SK-N-MC (cell line): ENCODE measurements around the gene DENND1B.

ENCODE experiments used
- EZH2 ChIP-seq: fragments of 200-600 bp; sonication (generic); IDR thresholded peaks from one replicate; pipeline ENCODE4 v1.6.1; 2017; ENCODE audit warnings: antibody characterized with exemption
- FOXP2 ChIP-seq: optimal IDR thresholded peaks from 2 replicates; pipeline ENCODE3; 2011; ENCODE audit warnings: mild to moderate bottlenecking, moderate library complexity; ENCODE audit not compliant: insufficient read depth; ENCODE audit errors: extremely low read length, control extremely low read depth
- POLR2AphosphoS5 ChIP-seq: IDR thresholded peaks from 2 replicates; pipeline ENCODE4 v1.6.1; 2012; ENCODE audit warnings: mild to moderate bottlenecking, low read depth, low read length, borderline replicate concordance

GRCh38 chr1:197526736-197527371 lies 248.4 kb downstream of the DENND1B start:
- TF ChIP-seq EZH2, result no peak
- TF ChIP-seq POLR2AphosphoS5, result no peak
- TF ChIP-seq FOXP2, result no peak
